ENCODE data around the gene OR6V1.

The OR6V1 gene

GRCh38 chr7:143042790-143043271 lies 9.3 kb upstream of the OR6V1 start:
- no peaks in the 10 kb centered on the region for H3K4me1 ChIP-seq (ENCODE audit: insufficient read depth, low read length)
- no peaks in the 10 kb centered on the region for H3K9me3 ChIP-seq (ENCODE audit: insufficient read depth, low read depth, low read length)
- H3K27ac ChIP-seq (ENCODE audit: low read depth, low read length): no peak overlapping the region
- no peak overlapping the region for H3K9ac ChIP-seq (ENCODE audit: low read depth, low read length)
- 79% methylated on average over 5 of the region's 6 CpGs for WGBS
- no peaks in the 10 kb centered on the region for H3K27me3 ChIP-seq (ENCODE audit: insufficient read depth, low read length)
- H3K36me3 ChIP-seq (ENCODE audit: insufficient read depth, low read length): no peaks in the 10 kb centered on the region
- H3K4me3 ChIP-seq (ENCODE audit: low read length): no peak overlapping the region

- Histone ChIP-seq H3K4me3 (ENCODE audit: low read length) (no peak overlapping the region), H3K4me1 (ENCODE audit: insufficient read depth, low read length) (no peaks in the 10 kb centered on the region), H3K27me3 (ENCODE audit: insufficient read depth, low read length) (no peaks in the 10 kb centered on the region), H3K9ac (ENCODE audit: low read depth, low read length) (no peak overlapping the region), H3K36me3 (ENCODE audit: insufficient read depth, low read length) (no peaks in the 10 kb centered on the region), H3K27ac (ENCODE audit: low read depth, low read length) (no peak overlapping the region), H3K9me3 (ENCODE audit: insufficient read depth, low read depth, low read length) (no peaks in the 10 kb centered on the region)
- WGBS: 100% methylated on average over 1 of the region's 2 CpGs
Observed at GRCh38 chr7:143043391-143043790, 8.8 kb upstream of the OR6V1 start.

DNA sequence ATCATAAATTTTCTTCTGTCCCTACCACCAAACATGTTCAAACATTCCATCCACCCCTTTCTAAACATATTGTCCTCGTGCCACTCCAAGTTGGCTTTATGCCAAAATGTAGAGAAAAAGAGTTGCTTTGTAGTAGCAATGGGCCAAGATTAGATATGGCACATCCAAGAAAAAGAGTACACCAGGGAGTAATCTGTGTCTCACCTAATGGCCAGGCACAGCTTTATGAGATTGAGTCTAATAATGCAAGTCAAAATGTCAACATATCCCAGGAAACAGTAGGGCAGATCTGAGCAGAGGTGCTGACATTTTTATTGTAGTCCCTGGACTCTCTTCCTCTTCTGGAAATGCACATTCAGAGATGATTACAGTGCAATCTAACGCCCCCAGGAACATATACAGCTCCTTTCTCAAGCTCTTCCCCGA lies 5.7 kb upstream of the OR6V1 start:
- Histone ChIP-seq H3K36me3 (ENCODE audit: insufficient read depth, low read length) (no peaks in the 10 kb centered on the region), H3K27ac (ENCODE audit: low read depth, low read length) (no peak overlapping the region), H3K4me3 (ENCODE audit: low read length) (no peak overlapping the region), H3K27me3 (ENCODE audit: insufficient read depth, low read length) (no peaks in the 10 kb centered on the region), H3K4me1 (ENCODE audit: insufficient read depth, low read length) (no peaks in the 10 kb centered on the region), H3K9ac (ENCODE audit: low read depth, low read length) (no peak overlapping the region), H3K9me3 (ENCODE audit: insufficient read depth, low read depth, low read length) (no peaks in the 10 kb centered on the region)
- 87% methylated on average over 3 of the region's 3 CpGs for WGBS

DNA sequence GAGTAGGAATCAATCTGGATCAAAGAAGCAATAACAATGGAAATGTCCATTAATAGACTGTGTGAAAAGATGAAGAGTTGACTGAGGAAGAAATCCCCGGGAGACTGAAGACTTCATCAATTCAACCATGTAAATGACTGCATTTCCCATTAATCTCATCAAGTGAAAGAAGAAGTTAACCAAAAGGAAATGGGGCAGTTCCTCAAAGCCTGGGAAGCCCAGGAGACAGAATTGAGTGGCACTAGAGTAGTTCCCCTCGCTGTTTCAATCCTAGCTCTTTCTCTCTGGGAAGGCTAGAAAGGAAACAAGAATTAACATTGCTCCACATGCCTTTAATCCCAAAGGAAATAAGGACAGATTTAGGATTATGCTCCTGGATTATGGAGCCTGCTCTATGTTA lies 4.8 kb upstream of the OR6V1 start:
- Histone ChIP-seq H3K4me1 (ENCODE audit: insufficient read depth, low read length) (no peaks in the 10 kb centered on the region), H3K36me3 (ENCODE audit: insufficient read depth, low read length) (no peaks in the 10 kb centered on the region), H3K9me3 (ENCODE audit: insufficient read depth, low read depth, low read length) (no peaks in the 10 kb centered on the region), H3K27ac (ENCODE audit: low read depth, low read length) (no peak overlapping the region), H3K9ac (ENCODE audit: low read depth, low read length) (no peak overlapping the region), H3K27me3 (ENCODE audit: insufficient read depth, low read length) (no peaks in the 10 kb centered on the region), H3K4me3 (ENCODE audit: low read length) (no peak overlapping the region)
- WGBS: 100% methylated on average over 1 of the region's 2 CpGs

DNA sequence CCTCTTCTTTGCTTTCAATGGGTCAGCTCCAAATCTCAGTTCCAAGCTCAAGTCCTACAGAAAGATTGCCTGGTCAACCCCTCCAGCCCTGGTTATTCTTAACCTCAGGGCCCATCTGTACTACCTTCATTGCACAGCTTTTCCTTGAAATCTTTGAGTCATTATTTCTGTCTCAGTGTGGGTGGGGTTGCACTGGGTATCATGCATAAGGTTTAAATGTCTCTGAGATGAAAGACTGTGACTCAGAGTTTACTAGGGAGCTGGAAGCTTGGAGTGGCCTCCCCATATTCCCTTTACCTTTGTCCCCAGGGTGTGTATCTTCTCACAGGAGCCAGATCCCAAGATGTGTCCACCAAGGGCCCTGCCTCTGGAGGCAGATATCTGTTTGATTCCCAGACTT lies 3.3 kb upstream of the OR6V1 start:
- no peaks in the 10 kb centered on the region for H3K4me1 ChIP-seq (ENCODE audit: insufficient read depth, low read length)
- no peaks in the 10 kb centered on the region for H3K36me3 ChIP-seq (ENCODE audit: insufficient read depth, low read length)
- no peaks in the 10 kb centered on the region for H3K9me3 ChIP-seq (ENCODE audit: insufficient read depth, low read depth, low read length)
- H3K27ac ChIP-seq (ENCODE audit: low read depth, low read length): no peak overlapping the region
- H3K9ac ChIP-seq (ENCODE audit: low read depth, low read length): no peak overlapping the region
- H3K27me3 ChIP-seq (ENCODE audit: insufficient read depth, low read length): no peaks in the 10 kb centered on the region
- H3K4me3 ChIP-seq (ENCODE audit: low read length): no peak overlapping the region

- H3K9ac ChIP-seq (ENCODE audit: low read depth, low read length): no peak overlapping the region
- no peaks in the 10 kb centered on the region for H3K9me3 ChIP-seq (ENCODE audit: insufficient read depth, low read depth, low read length)
- no peak overlapping the region for H3K4me3 ChIP-seq (ENCODE audit: low read length)
- no peak overlapping the region for H3K27ac ChIP-seq (ENCODE audit: low read depth, low read length)
- H3K36me3 ChIP-seq (ENCODE audit: insufficient read depth, low read length): no peaks in the 10 kb centered on the region
- 81% methylated on average over 4 of the region's 4 CpGs for WGBS
- H3K4me1 ChIP-seq (ENCODE audit: insufficient read depth, low read length): no peaks in the 10 kb centered on the region
- no peaks in the 10 kb centered on the region for H3K27me3 ChIP-seq (ENCODE audit: insufficient read depth, low read length)
Observed at GRCh38 chr7:143049362-143049761, 2.8 kb upstream of the OR6V1 start.

- no peaks in the 10 kb centered on the region for H3K27me3 ChIP-seq (ENCODE audit: insufficient read depth, low read length)
- H3K9ac ChIP-seq (ENCODE audit: low read depth, low read length): no peak overlapping the region
- no peak overlapping the region for H3K27ac ChIP-seq (ENCODE audit: low read depth, low read length)
- no peak overlapping the region for H3K4me3 ChIP-seq (ENCODE audit: low read length)
- WGBS: 82% methylated on average over 8 of the region's 9 CpGs
- H3K9me3 ChIP-seq (ENCODE audit: insufficient read depth, low read depth, low read length): no peaks in the 10 kb centered on the region
- no peaks in the 10 kb centered on the region for H3K4me1 ChIP-seq (ENCODE audit: insufficient read depth, low read length)
- H3K36me3 ChIP-seq (ENCODE audit: insufficient read depth, low read length): no peaks in the 10 kb centered on the region
Observed at GRCh38 chr7:143050931-143051330, 1.2 kb upstream of the OR6V1 start.

- Histone ChIP-seq H3K27ac (ENCODE audit: low read depth, low read length) (no peak overlapping the region), H3K4me1 (ENCODE audit: insufficient read depth, low read length) (no peaks in the 10 kb centered on the region), H3K36me3 (ENCODE audit: insufficient read depth, low read length) (no peaks in the 10 kb centered on the region), H3K9ac (ENCODE audit: low read depth, low read length) (no peak overlapping the region), H3K27me3 (ENCODE audit: insufficient read depth, low read length) (no peaks in the 10 kb centered on the region), H3K9me3 (ENCODE audit: insufficient read depth, low read depth, low read length) (no peaks in the 10 kb centered on the region), H3K4me3 (ENCODE audit: low read length) (no peak overlapping the region)
- 88% methylated on average over 3 of the region's 3 CpGs for WGBS
Observed at GRCh38 chr7:143054621-143055020, 2.5 kb downstream of the OR6V1 start.

GRCh38 chr7:143055754-143056153 lies 3.6 kb downstream of the OR6V1 start:
- no peaks in the 10 kb centered on the region for H3K9me3 ChIP-seq (ENCODE audit: insufficient read depth, low read depth, low read length)
- H3K9ac ChIP-seq (ENCODE audit: low read depth, low read length): no peak overlapping the region
- H3K4me3 ChIP-seq (ENCODE audit: low read length): no peak overlapping the region
- H3K27me3 ChIP-seq (ENCODE audit: insufficient read depth, low read length): no peaks in the 10 kb centered on the region
- H3K27ac ChIP-seq (ENCODE audit: low read depth, low read length): no peak overlapping the region
- no peaks in the 10 kb centered on the region for H3K4me1 ChIP-seq (ENCODE audit: insufficient read depth, low read length)
- no peaks in the 10 kb centered on the region for H3K36me3 ChIP-seq (ENCODE audit: insufficient read depth, low read length)

GRCh38 chr7:143063741-143064140 lies 11.6 kb downstream of the OR6V1 start:
- Histone ChIP-seq H3K9me3 (ENCODE audit: insufficient read depth, low read depth, low read length) (no peaks in the 10 kb centered on the region), H3K27ac (ENCODE audit: low read depth, low read length) (no peak overlapping the region), H3K4me1 (ENCODE audit: insufficient read depth, low read length) (no peaks in the 10 kb centered on the region), H3K9ac (ENCODE audit: low read depth, low read length) (no peak overlapping the region), H3K36me3 (ENCODE audit: insufficient read depth, low read length) (no peaks in the 10 kb centered on the region), H3K4me3 (ENCODE audit: low read length) (no peak overlapping the region), H3K27me3 (ENCODE audit: insufficient read depth, low read length) (no peaks in the 10 kb centered on the region)
- 87% methylated on average over 3 of the region's 3 CpGs for WGBS

- 0 out of 2 replicates have a peak, but pooled peaks cover 3% of the 10 kb centered on the region for H3K4me1 ChIP-seq (ENCODE audit: insufficient read depth, low read length)
- H3K9ac ChIP-seq (ENCODE audit: low read depth, low read length): no peak overlapping the region
- no peaks in the 10 kb centered on the region for H3K9me3 ChIP-seq (ENCODE audit: insufficient read depth, low read depth, low read length)
- H3K36me3 ChIP-seq (ENCODE audit: insufficient read depth, low read length): no peaks in the 10 kb centered on the region
- H3K27me3 ChIP-seq (ENCODE audit: insufficient read depth, low read length): no peaks in the 10 kb centered on the region
- H3K27ac ChIP-seq (ENCODE audit: low read depth, low read length): no peak overlapping the region
- H3K4me3 ChIP-seq (ENCODE audit: low read length): no peak overlapping the region
- 73% methylated on average over 2 of the region's 2 CpGs for WGBS
Observed at GRCh38 chr7:143068446-143068845, 16.3 kb downstream of the OR6V1 start.

- H3K4me1 ChIP-seq (ENCODE audit: insufficient read depth, low read length): peaks cover 8% of the 10 kb centered on the region; the same call in 1 of the 2 replicates
- 52% methylated on average over 6 of the region's 6 CpGs for WGBS
- H3K9me3 ChIP-seq (ENCODE audit: insufficient read depth, low read depth, low read length): no peaks in the 10 kb centered on the region
- H3K4me3 ChIP-seq (ENCODE audit: low read length): no peak overlapping the region
- no peak overlapping the region for H3K27ac ChIP-seq (ENCODE audit: low read depth, low read length)
- no peak overlapping the region for H3K9ac ChIP-seq (ENCODE audit: low read depth, low read length)
- H3K36me3 ChIP-seq (ENCODE audit: insufficient read depth, low read length): no peaks in the 10 kb centered on the region
- no peaks in the 10 kb centered on the region for H3K27me3 ChIP-seq (ENCODE audit: insufficient read depth, low read length)
Observed at GRCh38 chr7:143069912-143070500, 17.9 kb downstream of the OR6V1 start.

Data from HUES64 (cell line).